T-helper 2 cell treated with Interferon-gamma antibody and Interleukin-4, amounts not matched to agents 5 μg/mL and 100 μg/mL, for 36 hours (primary cell): Measurements from ENCODE around the gene TCHHL1.

Experiments used
- DNase-seq: peaks from one replicate; pipeline ENCODE4 v3.0.0; 2021; ENCODE audit warnings: low spot score
- H3K27ac Mint-ChIP-seq: one replicate; pipeline ENCODE4 v1.8.0; 2021; ENCODE audit warnings: mild to moderate bottlenecking, mixed read lengths
- H3K27me3 Mint-ChIP-seq: one replicate; pipeline ENCODE4 v1.8.0; 2021; ENCODE audit warnings: low read depth, mixed read lengths
- H3K36me3 Mint-ChIP-seq: one replicate; pipeline ENCODE4 v1.8.0; 2021; ENCODE audit warnings: low read depth, mixed read lengths
- H3K4me1 Mint-ChIP-seq: one replicate; pipeline ENCODE4 v1.8.0; 2021; ENCODE audit warnings: low read depth, mixed read lengths
- H3K4me3 Mint-ChIP-seq: one replicate; pipeline ENCODE4 v1.8.0; 2022; ENCODE audit warnings: mild to moderate bottlenecking, moderate library complexity, mixed read lengths
- H3K9me3 Mint-ChIP-seq: one replicate; pipeline ENCODE4 v1.8.0; 2021; ENCODE audit warnings: mixed read lengths

The TCHHL1 gene

GRCh38 chr1:152039461-152039860 lies 49.4 kb downstream of the TCHHL1 start:
- Mint-ChIP-seq H3K4me1 (peaks cover 23% of the 10 kb centered on the region), H3K9me3 (no peaks in the 10 kb centered on the region), H3K27me3 (no peaks in the 10 kb centered on the region), H3K4me3 (no peak overlapping the region), H3K27ac (no peak overlapping the region), H3K36me3 (peaks cover 20% of the 10 kb centered on the region)
- DNase-seq = no peak

- H3K4me3 Mint-ChIP-seq = no peak overlapping the region
- H3K9me3 Mint-ChIP-seq = no peaks in the 10 kb centered on the region
- H3K36me3 Mint-ChIP-seq = peaks cover 26% of the 10 kb centered on the region
- peaks cover 21% of the 10 kb centered on the region for H3K4me1 Mint-ChIP-seq
- DNase-seq = no peak
- H3K27ac Mint-ChIP-seq = no peak overlapping the region
- H3K27me3 Mint-ChIP-seq = no peaks in the 10 kb centered on the region
Observed at GRCh38 chr1:152038871-152039270, 50.0 kb downstream of the TCHHL1 start.

DNA sequence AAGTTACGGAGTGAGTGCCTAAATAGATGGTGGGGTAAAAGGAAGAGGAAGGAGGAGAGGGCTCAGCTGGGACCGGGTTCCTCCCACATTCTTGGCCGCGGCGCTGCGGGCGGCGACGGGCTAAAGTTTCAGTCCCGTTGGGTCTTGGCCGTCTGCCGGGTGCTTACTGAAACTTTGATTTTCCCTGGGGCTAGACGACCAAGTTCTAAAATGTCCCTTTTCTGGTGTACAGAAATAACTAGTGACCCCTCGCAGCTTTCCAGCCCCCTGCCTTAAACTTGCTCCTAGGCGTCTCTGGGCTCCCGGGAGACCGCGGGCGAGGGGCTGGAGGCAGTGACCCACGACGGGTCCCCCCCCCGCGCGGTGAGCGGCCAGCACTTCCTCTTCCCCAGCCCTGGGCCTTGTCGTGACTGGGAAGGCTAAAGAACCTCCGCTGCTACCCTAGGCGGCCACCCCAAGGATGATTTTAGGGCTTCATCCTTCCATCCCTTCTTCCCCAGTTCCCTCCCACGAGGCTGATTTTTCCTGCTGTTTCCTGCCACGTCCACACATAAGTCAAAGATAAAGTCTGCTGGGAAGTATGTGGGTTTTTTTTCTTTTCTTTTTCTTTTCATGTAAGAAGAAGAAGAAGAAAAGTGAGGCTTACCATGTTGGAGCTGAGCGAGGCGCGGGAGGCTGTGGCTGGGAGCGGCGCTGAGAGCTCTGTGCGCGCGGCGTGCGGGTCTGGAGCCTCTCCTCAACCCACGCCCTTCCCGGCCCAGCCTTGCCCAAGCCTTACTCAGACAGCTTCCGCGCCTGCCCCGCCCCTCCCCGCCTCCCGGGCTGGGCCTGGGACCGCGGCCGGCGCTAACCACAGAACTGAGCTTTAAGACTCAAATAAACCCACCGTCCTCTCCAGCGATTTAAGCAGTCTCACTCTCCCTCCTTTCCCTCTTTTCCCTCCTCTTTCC lies 52.3 kb downstream of the TCHHL1 start, which contains the start of gene S100A11:
Gene S100A11, minus strand, starts transcription at position 738 of the 950 bp plus-strand sequence. Its CDS starts 89 bp downstream, at position 649.
- Mint-ChIP-seq H3K27ac (peak within 1 kb of the TSS; percentile 98), H3K36me3 (peaks cover 49% of the 10 kb centered on the region)

DNA sequence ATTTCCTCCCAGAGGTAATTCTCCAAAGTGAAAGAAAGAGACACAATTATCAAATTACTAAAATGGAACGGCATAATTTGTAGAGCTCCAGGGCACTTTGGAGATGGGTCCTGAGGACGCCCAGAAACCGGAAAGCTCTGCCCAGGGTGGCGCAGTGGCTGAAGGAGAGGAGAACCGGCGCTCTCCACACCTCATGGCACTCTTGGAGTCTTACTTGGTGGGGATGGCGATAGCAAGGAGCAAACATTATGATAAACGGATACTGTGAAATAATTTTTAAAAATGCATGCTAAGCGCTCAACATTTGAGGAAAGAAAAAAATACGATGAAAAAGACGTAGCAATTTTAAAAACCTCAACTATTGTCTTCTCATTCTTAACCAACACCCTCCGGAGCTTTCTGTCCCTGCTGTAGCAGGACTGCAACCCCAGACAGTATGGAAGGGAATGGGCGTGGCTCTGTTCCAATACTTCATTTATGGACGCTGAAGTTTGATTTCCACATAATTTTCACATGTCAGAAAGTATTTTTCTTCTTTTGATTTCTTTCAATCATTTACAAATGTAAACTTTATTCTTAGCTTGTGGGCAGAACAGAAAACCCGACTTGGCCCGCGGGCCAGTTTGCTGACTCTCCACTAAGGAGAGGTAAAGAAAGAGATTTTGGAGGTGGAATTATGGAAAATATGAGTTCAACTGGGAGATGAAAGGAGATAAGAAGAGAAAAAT lies 53.2 kb downstream of the TCHHL1 start:
- Mint-ChIP-seq H3K27ac (peak overlapping the region; percentile 98), H3K27me3 (no peaks in the 10 kb centered on the region), H3K9me3 (peaks cover 1% of the 10 kb centered on the region), H3K36me3 (peaks cover 54% of the 10 kb centered on the region), H3K4me3 (peak overlapping the region; percentile 96), H3K4me1 (peaks cover 34% of the 10 kb centered on the region)
- no peak for DNase-seq

More for the DNA sequence above, 52.3 kb downstream of the TCHHL1 start, which contains the start of gene S100A11:
- peak within 1 kb of the TSS; percentile 96 for H3K4me3 Mint-ChIP-seq
- peak; percentile 85 for DNase-seq
- H3K9me3 Mint-ChIP-seq = no peaks in the 10 kb centered on the region
- no peaks in the 10 kb centered on the region for H3K27me3 Mint-ChIP-seq
- peaks cover 33% of the 10 kb centered on the region for H3K4me1 Mint-ChIP-seq

DNA sequence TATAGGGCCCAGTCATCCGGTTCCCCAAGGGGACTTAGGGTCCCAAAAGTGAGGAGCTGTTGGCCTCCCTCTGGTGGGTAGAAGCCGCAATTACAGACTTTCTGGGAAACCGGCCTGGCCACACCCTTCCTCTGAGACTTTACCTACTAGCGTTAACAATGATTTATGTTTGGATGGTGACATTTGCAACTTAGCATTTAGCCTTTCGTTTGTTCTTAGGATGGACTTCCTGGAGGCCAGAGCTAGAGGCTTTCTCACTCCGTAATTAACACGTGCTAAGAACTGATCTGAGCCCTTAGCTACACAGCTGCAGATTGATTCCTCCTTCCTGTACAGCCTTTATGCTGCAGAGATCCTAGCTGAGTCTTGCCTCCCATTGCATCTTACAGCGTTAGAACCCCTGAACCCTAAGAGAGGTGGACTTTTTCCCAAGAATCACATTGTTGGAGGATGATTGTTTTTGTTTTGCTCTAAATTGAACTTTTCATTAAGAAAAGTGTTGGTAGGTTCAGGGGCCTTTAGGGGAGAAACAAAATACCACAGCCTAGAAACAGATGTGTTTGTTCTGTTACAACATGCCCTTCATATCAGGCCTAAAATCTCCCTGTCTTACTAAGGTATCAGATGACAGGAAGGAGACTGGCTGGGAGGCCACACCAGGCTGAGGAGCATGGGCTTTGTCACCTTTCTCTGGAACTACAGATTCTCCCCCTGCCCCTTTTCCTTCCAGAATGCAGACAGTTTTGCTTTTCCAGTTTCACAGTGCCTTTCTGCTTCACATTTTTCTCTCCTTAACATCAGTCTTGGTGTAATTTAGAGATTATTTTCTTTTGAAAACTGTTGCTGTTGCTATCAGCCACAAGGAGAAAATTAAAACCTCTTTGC lies 54.0 kb downstream of the TCHHL1 start:
- Mint-ChIP-seq H3K4me1 (peaks cover 38% of the 10 kb centered on the region), H3K27me3 (no peaks in the 10 kb centered on the region), H3K27ac (peak overlapping the region; percentile 98), H3K9me3 (peaks cover 4% of the 10 kb centered on the region), H3K36me3 (peaks cover 59% of the 10 kb centered on the region), H3K4me3 (peak overlapping the region; percentile 96)
- DNase-seq = peak; percentile 67

DNA sequence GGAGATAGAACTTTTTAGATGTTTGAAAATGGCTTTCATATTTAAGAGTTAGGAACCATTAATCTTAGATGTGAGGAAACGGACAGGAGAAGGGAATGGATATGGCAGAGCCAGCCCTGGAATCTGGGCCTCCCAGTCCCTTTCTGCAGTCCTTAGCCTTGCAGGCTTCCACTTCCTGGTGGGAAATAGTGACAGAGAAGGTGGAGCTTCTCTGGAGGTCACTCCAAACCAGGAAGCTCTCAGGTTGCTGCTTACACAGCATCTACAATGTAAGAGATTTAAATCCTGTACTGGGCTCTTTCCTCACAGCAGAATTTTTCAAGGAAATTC lies 54.6 kb downstream of the TCHHL1 start:
- Mint-ChIP-seq H3K4me1 (peaks cover 40% of the 10 kb centered on the region), H3K36me3 (peaks cover 63% of the 10 kb centered on the region), H3K27ac (peak overlapping the region; percentile 98), H3K9me3 (peaks cover 4% of the 10 kb centered on the region), H3K27me3 (no peaks in the 10 kb centered on the region), H3K4me3 (peak overlapping the region; percentile 96)
- no peak for DNase-seq
